Stimulated activated CD8-positive, alpha-beta memory T cell treated with anti-CD3 and anti-CD28 coated beads, Interleukin-2, amount 100 ng/mL, for 48 hours (primary cell): Measurements from ENCODE around the gene CCDC91.
"Not testable (repeated sequence)": the region's sequence is repeated elsewhere in the genome, so short reads cannot be mapped to it uniquely, and the experiment has no call there.

Experiments used
- DNase-seq, 2 donors: peaks; one replicate each; pipeline ENCODE4 v3.0.0-alpha.2; 2020; ENCODE audit warnings: low read depth in 2 of 2

CCDC91 gene

DNA sequence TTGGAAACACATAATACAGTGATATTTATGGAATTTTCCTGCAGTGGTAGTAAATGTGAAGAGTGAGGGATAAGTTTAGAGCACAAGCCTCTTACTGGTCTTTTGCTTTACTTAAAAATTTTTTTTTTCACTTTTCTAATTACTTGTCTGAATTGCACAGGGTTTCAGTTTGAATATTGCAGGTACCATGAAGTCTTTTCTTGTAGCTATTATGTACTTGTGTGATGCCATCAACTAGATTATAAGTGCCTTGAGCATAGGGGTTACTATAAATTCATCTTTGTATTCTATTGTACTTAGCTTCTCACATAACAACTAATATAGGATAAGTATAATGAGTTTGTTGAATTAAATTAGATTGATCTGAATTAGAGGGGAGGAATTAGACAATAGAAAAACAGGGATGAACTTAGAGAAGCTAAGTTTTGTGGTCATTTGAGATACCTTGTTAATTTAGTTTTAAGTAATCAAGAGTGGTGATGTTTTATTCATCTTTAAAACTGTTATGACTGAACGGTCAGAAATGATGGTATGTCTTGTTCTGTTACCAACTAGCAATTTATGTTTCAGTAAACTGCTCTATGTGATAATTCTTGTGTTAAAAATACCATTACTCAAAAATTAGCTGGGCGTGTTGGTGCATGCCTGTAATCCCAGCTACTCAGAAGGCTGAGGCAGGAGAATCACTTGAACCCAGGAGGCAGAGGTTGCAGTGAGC, 42.1 kb downstream of the CCDC91 start:
- DNase-seq, result no peak

DNA sequence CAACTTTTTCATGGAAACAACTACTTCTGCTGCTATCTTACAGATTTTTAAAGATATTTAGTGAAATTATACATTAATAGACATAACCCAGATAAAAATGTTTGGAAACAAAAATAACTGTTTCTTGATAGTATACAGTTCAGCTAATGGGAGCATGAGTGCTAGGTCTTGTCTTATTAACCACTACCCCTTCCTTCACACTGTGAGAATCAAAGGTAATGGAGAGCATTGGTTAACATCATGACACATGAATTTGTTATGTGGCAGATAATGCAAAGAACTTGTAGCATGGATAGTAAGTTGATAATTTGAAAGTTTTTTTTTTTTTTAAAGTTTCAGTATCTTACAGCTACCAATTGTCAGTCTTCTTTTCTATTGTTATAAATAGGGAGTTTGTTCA, 44.2 kb downstream of the CCDC91 start:
- no peak for DNase-seq

GRCh38 chr12:28235015-28235414, 44.8 kb downstream of the CCDC91 start:
- no peak for DNase-seq

- DNase-seq, result no peak
Observed at GRCh38 chr12:28235985-28236384, 45.7 kb downstream of the CCDC91 start.

GRCh38 chr12:28237423-28237822, 47.2 kb downstream of the CCDC91 start:
- DNase-seq, result no peak

DNA sequence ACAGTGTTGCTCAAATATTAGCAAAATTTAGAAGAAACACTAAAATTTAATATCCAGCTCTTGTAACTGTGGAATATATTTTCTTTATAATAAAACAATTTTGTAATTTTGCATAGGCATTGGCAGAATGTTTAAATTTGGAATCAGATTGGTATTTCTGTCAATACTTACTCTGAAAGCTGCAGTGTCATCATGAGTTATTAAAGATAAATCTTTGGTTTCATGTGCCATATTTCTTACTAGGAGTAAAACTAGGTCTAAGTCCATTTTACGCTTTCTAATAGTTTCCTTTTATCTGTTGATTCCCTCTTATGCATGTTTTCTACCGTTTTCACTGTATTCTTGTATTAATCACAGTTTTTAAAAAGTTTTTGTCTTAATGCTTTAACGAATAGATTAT, 49.7 kb downstream of the CCDC91 start:
- DNase-seq, result no peak

DNA sequence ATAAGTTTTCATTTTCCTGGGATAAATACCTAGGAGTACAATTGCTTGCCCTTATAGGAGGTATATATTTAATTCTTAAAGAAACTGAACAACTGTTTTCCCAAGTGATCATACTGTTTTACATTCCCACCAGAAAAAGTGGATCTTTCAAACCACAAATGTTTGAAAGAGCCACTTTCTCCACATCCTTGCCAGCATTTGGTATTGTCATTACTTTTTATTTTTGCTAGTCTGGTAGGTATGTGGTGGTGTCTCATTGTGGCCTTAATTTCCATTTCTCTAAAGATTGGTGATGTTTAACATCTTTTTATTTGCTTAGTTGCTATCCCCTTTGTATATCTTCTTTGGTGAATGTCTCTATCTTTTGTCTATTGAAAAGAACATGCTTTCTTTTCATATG, 50.6 kb downstream of the CCDC91 start:
- no peak for DNase-seq

DNA sequence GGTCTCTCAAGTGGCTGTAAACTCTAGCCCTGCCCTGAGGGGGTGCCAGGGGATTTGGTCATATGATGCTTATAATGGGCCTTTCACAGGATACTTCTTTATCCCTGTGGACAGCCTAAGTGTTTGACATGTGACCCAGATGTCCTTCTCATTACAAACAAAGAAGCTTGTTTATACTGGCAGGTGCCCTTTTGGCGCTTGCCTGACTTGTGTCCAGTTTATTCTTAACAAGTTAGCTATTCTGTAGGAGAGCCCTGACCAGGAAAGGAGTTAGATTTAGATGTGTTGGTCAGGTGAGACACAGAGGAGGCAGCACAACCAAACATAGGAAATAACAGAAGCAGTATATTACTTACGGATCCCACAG, 51.9 kb downstream of the CCDC91 start:
- no peak for DNase-seq

DNA sequence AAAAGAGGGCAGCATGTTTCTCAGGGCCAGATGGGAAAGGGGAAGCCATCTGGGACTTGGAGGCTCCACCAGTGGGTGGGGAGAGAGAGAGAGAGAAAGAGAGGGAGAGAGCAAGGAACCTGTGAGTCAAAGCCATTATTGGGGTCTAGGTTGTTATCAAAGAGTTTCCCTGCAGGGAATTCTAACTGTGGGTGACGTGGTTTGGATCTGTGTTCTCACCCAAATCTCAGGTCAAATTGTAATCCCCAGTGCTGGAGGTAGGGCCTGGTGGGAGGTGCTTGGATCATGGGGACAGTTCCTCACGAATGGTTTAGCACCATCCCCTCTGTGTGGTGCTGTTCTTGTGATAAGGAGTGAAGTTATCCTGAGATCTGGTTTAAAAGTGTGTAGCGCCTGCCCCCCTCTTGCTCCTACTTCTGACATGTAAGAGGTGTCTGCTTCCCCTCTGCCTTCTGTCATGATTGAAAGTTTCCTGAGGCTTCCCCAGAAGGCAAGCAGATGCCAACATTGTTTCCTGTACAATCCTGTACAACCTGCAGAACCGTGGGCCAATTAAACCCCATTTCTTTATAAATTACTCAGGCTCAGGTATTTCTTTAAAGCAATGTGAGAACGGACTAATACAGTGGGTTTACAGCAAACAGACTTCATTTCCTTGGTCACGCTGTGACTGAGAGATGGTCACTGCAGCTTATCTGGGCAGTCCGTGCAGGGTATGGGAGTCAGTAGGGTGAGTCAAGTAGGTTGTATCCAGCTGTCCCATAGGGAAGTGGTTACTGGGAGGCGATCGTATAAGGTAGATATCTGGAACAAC, 52.4 kb downstream of the CCDC91 start:
- no peak for DNase-seq

DNA sequence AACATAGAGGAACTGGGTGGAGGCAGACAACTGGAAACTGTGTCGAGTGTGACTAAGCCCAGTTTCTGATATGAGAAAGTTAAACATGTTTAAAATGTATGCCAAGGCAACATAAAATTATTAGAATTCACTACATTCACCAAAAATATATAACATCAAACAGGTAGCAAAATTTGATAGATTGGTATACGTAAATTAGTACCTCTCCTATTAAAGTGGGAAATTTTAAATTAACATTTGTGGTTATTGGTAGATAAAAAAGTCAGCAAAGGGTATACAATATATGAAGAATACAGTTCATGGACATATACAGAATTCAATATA, 53.0 kb downstream of the CCDC91 start:
- DNase-seq, result no peak

GRCh38 chr12:28247806-28248205, 57.5 kb downstream of the CCDC91 start:
- DNase-seq, result no peak

DNA sequence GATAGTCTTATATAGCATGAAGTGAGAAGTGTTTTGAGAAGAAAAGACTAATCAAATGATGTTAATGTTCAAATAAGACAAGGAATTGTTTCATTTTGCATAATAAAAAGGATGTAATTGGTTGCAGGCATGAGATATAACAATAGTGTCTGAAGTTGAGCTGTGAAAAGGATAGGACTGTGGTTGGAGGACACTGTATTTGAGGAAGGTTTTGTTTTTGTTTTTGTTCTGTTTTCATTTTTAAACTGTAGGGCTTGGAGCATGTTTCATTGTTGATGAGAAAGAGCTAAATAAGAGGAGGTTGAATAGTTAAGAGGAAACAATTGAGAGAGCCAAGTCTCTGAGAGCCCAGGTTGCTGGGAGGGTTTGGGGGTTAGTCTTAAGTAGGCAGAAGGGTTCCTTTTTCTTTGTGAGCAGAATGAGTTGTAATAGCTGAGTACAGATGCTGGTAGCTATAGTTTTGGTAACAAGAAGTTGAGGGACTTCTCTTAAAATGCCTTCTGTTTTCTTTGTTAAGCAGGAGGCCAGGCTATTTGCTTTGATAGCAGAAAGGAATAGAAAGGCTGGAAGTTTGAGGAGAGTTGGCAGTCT, 58.4 kb downstream of the CCDC91 start:
- DNase-seq, result no peak

DNA sequence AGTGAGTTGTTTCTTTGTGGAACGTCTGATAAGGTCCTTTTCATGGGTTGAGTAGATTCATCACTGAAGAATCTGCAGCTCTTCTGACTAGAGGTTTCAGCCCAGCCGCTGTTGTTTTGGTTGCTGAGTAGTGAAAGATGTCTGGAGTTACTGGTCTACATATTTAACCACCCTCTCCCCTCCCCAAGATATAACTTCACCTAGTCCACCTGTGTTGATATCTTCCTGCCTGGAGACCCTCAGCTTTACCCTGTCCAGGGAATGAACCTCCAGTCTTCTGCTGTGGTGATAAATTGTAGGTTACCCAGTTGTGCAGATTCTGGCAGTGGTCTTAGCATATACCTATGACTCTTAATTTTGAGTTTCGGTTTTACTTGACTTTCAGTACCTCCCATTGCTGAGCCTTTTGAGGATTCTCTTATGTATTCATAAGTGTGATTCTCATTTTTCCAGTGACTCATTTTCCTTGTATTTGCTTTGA, 62.9 kb downstream of the CCDC91 start:
- DNase-seq, result peak; percentile 6 to 24

GRCh38 chr12:28257411-28257810, 67.2 kb downstream of the CCDC91 start:
- no peak for DNase-seq

DNA sequence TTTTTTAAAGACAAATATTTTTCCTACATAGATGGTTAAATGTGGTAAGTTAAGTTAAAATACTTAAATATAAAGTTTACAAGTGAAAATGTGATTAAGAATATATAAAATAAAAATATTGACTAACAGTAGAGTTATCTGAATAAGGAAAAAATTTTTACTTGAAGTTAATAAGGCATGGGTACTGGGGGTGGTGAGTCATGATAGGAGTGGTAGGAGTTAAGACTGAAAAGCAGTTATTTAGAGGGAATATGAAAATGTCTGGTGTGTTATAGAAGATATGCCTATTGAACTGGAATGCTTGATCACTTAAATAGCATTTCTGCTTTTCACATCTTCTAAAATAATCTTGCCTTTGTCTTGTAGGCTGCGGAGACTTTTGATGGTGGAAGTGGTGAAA, 68.7 kb downstream of the CCDC91 start:
- no peak for DNase-seq

GRCh38 chr12:28265435-28266042, 75.3 kb downstream of the CCDC91 start:
- no peak for DNase-seq

DNA sequence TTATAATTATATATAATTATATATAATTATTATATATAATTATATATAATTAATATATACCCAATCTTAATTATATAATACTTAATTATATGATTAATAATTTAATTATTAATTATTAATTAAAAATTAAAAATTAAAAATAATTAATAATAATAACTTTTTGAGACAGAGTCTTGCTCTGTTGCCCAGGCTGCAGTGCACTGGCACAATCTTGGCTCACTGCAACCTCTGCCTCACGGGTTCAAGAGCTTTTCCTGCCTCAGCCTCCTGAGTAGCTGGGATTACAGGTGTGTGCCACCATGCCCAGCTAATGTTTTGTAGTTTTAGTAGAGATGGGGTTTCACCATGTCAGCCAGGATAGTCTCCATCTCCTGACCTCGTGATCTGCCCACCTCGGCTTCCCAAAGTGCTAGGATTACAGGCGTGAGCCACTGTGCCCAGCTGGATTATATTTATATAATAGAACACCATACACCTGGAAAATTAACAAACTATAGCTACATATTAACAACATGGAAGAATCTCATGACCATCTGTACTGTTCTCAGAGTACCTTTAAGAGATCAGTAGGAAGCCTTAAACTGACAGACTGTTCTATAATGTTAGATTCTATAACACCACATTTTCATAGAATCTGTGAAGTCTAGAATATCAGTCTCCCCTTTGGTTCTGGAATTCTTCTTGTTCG, 77.8 kb downstream of the CCDC91 start:
- DNase-seq, result not testable (repeated sequence)

GRCh38 chr12:28268608-28269229, 78.5 kb downstream of the CCDC91 start:
- DNase-seq, result no peak

GRCh38 chr12:28269851-28270250, 79.6 kb downstream of the CCDC91 start:
- DNase-seq, result no peak

DNA sequence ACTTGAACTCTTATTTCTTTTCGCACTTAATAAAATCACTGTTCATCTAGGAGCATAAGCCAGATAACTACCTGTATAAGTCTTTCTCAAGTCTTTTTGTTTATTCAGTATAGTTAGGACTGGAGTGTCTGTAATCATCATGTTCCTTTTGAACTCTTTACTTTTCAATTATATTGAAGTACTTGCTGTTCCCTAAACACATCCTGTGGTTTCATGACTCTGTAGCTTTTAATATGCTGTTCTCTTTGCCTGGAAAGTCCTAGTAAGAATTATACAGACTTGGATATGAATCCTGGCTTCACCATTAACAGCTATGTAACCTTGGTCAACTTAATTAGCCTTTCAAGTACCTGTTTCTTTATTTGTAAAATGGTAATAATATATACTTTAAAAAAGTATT, 88.2 kb downstream of the CCDC91 start:
- no peak for DNase-seq

- no peak for DNase-seq
Observed at GRCh38 chr12:28278960-28279359, 88.7 kb downstream of the CCDC91 start.

DNA sequence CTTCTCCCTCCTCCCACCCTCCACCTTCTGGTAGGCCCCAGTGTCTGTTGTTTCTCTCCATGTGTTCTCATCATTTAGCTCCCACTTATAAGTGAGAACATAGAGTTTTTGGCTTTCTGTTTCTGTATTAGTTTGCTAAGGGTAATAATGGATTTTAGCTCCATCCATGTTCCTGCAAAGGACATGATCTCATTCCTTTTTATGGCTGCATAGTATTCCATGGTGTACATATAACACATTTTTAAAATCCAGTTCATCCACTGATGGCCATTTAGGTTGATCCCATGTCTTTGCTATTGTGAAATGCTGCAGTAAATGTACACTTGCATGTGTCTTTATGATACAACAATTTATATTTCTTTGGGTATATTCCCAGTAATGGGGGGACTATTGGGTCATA, 96.1 kb downstream of the CCDC91 start:
- no peak for DNase-seq
